ENCODE data around the gene CCDC171.

- TF ChIP-seq POLR2AphosphoS5 (IDR thresholded peaks at IDR 0.05; ENCODE audit: low read depth) (no peak), REST (IDR thresholded peaks at IDR 0.05; ENCODE audit: insufficient replicate concordance, low read depth) (no peak), GABPA (IDR thresholded peaks at IDR 0.05; ENCODE audit: low read depth) (no peak), SPI1 (IDR thresholded peaks at IDR 0.05; ENCODE audit: borderline replicate concordance, low read depth) (no peak)
- TF ChIP-seq, protein P1, sequence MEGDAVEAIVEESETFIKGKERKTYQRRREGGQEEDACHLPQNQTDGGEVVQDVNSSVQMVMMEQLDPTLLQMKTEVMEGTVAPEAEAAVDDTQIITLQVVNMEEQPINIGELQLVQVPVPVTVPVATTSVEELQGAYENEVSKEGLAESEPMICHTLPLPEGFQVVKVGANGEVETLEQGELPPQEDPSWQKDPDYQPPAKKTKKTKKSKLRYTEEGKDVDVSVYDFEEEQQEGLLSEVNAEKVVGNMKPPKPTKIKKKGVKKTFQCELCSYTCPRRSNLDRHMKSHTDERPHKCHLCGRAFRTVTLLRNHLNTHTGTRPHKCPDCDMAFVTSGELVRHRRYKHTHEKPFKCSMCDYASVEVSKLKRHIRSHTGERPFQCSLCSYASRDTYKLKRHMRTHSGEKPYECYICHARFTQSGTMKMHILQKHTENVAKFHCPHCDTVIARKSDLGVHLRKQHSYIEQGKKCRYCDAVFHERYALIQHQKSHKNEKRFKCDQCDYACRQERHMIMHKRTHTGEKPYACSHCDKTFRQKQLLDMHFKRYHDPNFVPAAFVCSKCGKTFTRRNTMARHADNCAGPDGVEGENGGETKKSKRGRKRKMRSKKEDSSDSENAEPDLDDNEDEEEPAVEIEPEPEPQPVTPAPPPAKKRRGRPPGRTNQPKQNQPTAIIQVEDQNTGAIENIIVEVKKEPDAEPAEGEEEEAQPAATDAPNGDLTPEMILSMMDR (IDR thresholded peaks at IDR 0.05; ENCODE audit: insufficient read depth, low read length), result no peak
These were observed 161.9 kb downstream of the CCDC171 start for GRCh38 chr9:15714746-15715145.

Measured in HL-60 (cell line).